Activated CD8-positive, alpha-beta memory T cell treated with anti-CD3 and anti-CD28 coated beads, Interleukin-2, amount 50 U/mL, for 1 hour (primary cell): ENCODE measurements around the gene ATPAF2.

Experiments
- DNase-seq: peaks from one replicate; pipeline ENCODE4 v3.0.0-alpha.2; 2020; ENCODE audit errors: extremely low read depth

ATPAF2 gene

DNA sequence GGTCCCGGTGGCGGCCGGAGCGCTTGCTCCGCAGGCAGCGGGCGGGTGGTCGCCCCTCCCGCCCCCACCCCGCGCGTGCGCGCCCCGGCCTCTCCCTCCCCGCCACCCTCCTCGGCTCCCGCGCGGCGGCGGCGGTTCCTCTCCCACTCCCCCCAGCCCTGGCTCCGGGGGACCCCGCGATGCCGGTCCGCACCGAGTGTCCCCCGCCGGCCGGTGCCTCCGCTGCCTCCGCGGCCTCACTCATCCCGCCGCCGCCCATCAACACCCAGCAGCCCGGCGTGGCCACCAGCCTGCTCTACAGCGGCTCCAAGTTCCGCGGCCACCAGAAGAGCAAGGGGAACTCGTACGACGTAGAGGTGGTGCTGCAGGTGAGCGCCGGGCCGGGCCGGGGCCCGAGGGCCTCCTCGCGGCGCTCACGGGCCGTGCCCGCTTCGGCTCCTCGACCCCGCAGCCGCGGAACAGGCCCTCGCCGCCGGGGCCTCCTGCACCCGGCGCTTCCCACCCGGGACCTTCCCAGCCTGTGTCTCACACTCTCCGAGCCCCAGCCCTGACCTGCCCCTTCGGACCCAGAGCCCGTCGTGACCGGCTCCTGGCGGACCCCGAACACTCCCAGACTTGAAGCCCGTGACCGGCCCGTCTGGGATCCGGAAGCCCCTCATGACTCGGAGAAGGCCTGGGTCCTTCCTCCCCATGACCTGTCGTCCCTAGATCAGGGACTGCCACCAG lies 730 bp upstream of the ATPAF2 start:
- no peak for DNase-seq

DNA sequence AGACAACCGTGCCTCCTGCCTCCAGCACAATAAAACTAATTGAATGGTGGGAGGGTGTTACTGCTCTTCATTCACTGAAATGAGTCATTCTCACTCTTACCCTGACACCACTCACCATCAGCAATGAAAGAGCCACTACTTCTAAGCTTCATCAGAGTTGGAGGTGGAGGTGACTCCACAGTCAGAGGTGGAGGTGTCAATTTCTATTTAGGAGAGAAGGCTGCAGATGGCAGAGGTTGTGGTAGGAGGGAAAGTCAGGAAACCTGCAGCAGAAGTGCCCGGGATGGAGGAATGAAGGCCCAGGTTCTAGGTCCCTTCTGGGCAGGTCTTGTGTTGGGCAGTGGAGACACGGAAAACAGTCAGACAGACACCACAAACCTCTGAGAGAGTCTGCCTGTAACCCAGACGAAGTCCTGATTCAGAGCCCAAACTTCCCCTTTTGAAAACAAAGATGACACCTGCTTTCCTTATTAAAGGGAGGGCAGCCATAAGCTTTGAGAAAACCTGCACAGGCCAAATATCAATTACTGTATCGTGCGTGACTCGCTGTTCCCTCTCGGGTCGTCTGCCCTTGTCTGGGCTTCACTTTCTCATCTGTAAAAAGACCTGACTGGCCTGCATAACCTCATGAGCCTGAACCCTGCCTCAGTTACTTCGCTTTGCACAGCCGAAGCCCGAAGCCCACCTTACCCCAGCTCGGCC lies 668 bp downstream of the ATPAF2 start:
- no peak for DNase-seq

DNA sequence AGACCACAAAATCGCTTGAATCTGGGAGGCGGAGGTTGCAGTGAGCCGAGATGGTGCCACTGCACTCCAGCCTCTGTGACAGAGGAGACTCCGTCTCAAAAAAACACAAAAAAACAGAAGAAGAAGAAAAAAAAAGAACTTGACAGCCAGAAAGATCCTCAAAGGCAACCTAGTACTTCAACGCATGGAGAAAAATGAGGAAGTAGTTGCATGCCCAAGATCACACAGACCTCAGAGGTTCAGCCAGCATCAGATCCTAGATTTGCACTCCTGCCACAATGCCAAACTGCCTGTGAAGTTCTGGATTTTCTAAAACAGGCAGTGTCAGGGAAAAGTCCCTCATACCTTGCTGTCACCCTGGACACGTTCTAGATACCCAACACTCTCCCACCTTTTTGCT lies 1.5 kb downstream of the ATPAF2 start:
- DNase-seq = no peak

- DNase-seq = no peak
Observed at GRCh38 chr17:18035704-18036103, 3.3 kb downstream of the ATPAF2 start.

- DNase-seq = no peak
Observed at GRCh38 chr17:18033442-18034099, 5.4 kb downstream of the ATPAF2 start.

- DNase-seq = no peak
Observed at GRCh38 chr17:18031955-18032354, 7.0 kb downstream of the ATPAF2 start.

DNA sequence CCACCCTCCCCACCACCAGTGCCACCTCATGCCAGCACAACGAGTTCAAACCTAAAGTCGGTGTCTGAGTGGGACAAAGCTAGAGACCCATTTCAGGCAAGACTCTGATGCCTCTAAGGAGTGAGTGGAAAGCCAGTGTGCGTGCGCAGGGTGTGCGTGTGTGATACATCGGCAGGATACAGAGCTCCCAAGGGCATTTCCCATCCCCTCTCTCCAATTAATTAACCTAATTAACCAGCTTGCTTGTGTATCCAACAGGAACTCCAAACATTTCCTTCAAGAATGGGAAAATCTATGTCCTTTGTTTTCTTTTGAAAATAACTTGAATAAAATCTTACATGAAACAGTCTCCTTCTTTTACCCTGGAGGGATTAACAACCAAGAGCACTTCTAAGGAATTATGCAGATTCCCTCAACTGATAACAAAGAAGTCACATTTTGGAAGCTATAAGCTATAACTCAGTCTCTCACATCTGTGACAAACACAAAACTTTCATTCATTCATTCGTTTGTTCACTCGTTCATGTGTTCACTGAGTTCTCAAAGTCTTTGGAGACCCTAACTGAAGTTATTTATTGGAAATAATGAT lies 9.9 kb downstream of the ATPAF2 start:
- DNase-seq = no peak

DNA sequence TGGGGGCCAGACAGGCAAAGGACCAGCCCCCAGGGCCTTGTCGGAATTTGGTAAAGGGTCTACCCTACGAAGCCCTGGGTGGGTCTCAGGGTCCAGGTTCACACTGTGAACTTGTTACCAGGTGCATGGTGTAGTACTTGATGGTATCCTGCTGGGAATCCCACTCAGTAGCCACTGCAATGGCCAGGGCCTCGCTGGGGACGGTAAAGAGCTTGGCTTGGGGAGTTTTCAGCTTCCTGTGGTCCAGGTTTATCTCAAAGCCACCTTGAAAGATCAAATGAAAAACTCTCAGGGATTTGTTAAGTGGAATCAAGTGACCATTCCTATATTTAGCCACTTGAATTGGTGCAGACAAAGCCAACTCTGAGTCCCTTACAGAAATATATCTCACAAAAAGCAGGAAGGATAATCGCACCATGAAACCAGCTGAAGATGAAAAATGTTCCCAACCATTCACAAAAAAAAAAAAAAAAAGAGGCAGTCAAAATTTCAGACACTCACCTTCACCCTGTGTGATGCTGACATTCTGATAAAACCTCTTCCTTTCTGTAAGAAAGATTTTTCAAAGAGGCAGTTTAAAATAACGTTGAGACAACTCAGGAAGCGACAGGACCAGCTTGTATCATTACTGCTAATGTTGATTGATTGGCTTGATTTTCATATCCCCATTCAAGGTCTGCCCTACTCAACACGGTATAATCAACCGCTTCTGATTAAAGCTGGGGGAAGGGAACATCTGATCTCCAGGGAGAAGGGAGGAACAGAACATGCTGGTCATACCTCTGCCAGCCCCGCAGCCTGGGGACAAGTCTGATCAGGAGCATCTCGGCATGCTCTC lies 10.6 kb downstream of the ATPAF2 start:
- DNase-seq = no peak

GRCh38 chr17:18027280-18027679 lies 11.7 kb downstream of the ATPAF2 start:
- no peak for DNase-seq

DNA sequence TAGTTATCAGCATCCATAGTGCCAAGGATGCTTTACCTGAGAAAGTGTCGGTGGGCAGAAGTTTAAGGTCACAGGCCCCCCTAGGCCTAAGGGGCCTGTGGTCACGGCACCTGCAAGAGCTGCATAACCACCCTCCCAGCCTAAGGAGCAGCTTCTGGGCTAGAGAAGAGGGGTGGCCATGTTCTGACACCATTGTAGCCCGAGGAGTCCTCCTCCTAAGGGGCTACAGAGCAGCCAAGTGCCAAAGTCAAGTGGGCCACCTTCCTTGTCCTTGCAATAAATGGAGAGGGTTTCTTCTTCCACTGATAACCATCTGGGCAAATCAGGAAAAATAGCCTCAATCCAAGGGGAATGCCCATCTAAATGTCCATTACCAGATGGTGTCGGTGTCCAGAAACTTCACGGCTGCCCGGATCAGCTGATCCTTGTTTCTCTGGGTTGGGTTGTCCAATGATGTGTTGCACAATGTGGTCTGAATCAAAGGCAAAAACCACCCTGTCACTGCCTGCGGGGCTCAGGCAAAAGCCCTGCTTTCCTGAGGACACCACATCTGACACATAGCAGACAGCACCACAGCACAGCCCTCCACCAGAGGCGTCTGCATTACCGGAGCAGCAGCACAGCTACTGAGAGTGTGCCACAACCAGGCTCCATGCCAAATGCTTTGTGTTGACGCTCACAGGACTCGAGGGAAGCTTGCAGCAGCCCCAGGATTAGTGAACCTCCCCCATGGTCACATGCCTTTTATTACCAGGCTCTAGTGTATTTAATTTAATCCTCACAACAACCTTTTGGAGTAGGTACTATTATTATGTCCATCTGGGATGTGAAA lies 12.8 kb downstream of the ATPAF2 start:
- no peak for DNase-seq

- DNase-seq = no peak
Observed at GRCh38 chr17:18025241-18025944, 13.6 kb downstream of the ATPAF2 start.

DNA sequence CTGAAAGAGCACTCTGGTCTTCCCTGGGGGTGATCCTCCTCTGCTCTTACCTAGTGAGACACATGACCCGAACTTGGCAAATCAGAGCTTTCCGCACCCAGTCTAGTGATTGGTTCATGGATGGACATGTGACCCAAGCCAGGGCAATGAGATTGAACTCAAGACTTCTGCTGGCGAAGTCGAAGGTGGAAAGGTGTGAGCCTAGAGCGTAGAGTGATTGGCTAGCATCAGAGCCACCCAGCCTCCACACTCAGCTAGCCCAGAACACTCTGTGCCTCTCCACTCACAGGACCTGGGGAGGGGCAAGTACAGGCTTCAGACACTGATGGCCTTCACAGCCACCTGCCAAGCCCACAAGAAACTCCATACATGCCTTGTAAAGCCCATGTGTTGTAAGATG lies 17.6 kb downstream of the ATPAF2 start:
- no peak for DNase-seq

GRCh38 chr17:18020971-18021370 lies 18.0 kb downstream of the ATPAF2 start:
- DNase-seq = no peak

GRCh38 chr17:18019838-18020154 lies 19.2 kb downstream of the ATPAF2 start:
- no peak for DNase-seq

DNA sequence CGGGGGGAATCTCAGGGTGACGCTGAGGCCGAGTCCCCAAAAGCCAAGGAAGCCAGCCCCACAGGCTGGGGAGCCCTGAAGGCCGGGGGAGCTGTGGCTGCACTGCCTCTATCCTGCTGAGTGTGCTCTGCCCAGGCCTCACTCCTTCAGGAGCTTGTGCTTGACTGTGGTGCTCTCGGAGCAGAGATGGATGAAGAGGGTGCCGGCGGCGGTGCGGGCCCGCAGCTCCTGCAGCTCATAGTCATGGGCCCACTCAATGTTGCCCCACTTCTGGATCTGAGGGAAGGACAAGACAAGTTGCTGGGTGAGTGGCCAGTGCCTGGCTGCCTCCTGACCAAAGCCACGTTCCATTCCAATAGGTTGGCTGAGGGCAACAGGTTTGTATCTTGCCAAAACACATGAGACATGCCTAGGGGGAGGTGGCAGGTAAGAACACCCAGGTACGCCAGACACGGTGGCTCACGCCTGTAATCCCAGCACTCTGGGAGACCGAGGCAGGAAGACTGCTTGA lies 20.5 kb downstream of the ATPAF2 start:
- no peak for DNase-seq

- no peak for DNase-seq
Observed at GRCh38 chr17:18017958-18018357, 21.0 kb downstream of the ATPAF2 start.

DNA sequence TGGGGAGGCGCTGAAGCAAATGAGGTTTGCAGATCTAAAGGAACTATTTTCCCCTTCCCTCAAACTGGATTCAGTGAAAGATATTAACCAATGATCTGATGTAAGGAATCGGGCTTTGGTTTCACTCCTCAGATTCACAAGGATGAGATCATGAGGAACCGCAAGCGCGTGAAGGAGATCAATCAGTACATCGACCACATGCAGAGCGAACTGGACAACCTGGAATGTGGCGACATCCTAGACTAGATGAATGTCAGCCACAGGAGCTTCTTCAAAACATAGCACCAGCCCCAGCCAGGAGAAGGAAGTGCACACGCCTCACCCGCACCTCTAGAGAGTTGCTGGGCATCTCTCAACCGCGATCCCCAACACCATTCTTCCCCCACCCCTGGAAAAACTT lies 22.5 kb downstream of the ATPAF2 start:
- no peak for DNase-seq

DNA sequence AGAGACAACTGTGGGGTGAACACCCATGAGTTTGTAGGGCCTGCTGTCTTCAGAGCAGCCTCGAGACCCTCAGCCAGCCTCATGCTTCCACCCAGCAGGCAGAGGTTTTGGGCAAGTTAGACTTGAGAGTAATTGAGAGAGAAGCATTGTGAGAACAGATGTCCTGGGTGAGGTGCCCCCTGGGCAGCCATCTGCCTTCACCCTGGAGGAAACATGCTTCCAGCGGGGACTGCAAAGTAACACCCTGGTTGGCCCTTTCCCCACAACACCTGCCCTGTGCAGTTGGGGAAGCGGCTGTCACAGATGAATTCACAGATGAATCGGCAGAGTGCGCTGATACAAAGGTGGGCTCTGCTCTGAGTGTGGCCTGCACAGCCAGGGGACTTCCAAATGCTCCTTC lies 23.4 kb downstream of the ATPAF2 start:
- no peak for DNase-seq

- DNase-seq = no peak
Observed at GRCh38 chr17:18014006-18014405, 25.0 kb downstream of the ATPAF2 start.

DNA sequence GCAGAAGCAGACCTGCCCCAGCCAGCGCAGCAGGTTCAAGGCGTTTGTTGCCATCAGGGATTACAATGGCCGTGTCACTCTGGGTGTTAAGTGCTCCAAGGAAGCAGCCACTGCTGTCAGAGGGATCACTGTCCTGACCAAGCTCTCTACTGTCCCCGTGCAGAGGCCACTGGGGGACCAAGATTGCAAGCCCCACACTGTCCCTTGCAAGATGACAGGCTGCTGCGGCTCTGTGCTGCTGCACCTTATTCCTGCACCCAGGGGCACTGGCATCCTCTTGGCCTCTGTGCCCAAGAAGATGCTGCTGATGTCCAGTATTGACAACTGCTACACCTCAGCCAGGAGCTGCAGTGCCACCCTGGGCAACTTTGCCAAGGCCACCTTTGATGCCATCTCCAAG lies 27.7 kb downstream of the ATPAF2 start:
- DNase-seq = no peak
